ENCODE measurements around the gene LYRM4.

DNA sequence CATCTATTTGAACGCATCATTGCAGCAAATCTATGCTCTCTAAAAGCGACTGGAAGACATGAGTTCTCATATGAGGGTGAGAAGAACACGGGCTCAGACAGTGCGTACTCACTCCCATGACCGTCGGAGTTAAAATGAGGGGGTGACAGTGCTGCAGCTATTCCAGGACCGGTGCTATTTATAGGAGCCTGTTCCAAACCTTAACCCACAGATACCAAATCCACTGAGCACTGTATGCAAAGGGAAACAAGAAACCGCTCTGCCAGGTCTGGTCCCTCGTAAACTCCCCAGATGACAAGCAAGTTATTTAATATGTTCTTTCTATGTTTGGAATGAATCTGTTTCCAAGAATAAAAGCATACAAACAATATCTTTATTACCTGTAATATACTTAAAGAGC is 152.7 kb downstream of the LYRM4 start:
- TF ChIP-seq, protein P1, sequence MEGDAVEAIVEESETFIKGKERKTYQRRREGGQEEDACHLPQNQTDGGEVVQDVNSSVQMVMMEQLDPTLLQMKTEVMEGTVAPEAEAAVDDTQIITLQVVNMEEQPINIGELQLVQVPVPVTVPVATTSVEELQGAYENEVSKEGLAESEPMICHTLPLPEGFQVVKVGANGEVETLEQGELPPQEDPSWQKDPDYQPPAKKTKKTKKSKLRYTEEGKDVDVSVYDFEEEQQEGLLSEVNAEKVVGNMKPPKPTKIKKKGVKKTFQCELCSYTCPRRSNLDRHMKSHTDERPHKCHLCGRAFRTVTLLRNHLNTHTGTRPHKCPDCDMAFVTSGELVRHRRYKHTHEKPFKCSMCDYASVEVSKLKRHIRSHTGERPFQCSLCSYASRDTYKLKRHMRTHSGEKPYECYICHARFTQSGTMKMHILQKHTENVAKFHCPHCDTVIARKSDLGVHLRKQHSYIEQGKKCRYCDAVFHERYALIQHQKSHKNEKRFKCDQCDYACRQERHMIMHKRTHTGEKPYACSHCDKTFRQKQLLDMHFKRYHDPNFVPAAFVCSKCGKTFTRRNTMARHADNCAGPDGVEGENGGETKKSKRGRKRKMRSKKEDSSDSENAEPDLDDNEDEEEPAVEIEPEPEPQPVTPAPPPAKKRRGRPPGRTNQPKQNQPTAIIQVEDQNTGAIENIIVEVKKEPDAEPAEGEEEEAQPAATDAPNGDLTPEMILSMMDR (IDR thresholded peaks at IDR 0.05): no peak
- TF ChIP-seq EP300 (IDR thresholded peaks at IDR 0.05): no peak
- no peak for TF ChIP-seq POLR2A (IDR thresholded peaks at IDR 0.05; ENCODE audit: low read depth)
- no peak for TF ChIP-seq POLR2AphosphoS5 (IDR thresholded peaks at IDR 0.05)

Data from esophagus muscularis mucosa (tissue), 4 donors.